Gastrocnemius medialis (tissue), 4 donors: ENCODE data around the gene PLXNB3. TPM values are rescaled to one million over a fixed set of nuclear protein-coding genes. Genes with fewer than 3 reads are reported as not detected.

Experiments used
- ATAC-seq, 2 donors: fragments of 150-250 bp; one replicate each; pipeline ENCODE4 v1.9.1; 2016
- DNase-seq, 2 donors: peaks; one replicate each; pipeline ENCODE4 v3.0.0-alpha.2; 2019
- H3K27ac ChIP-seq, 4 donors: fragments of 200-600 bp; sonication (generic); 1 replicate in 1 of 4; 2 replicates in 3 of 4; pipeline ENCODE4 v1.5.1; 2016 to 2018; ENCODE audit warnings: mild to moderate bottlenecking in 2 of 4, moderate library complexity in 1 of 4
- H3K27me3 ChIP-seq, 3 donors: fragments of 200-600 bp; sonication (generic) in 2 of 3; 1 replicate in 1 of 3; 2 replicates in 2 of 3; pipeline versions ENCODE4 v1.5.1 to v1.6.0; 2016 to 2019; ENCODE audit warnings: mild to moderate bottlenecking in 1 of 3, moderate library complexity in 1 of 3
- H3K36me3 ChIP-seq, 2 donors: fragments of 200-600 bp; sonication (generic) in 1 of 2; one replicate each; pipeline ENCODE4 v1.5.1; 2017 to 2018
- H3K4me1 ChIP-seq, 2 donors: fragments of 200-600 bp; sonication (generic) in 1 of 2; one replicate each; pipeline ENCODE4 v1.5.1; 2016 to 2017; ENCODE audit warnings: mild to moderate bottlenecking in 2 of 2
- H3K4me3 ChIP-seq, 4 donors: fragments of 200-600 bp; sonication (generic) in 3 of 4; 1 replicate in 1 of 4; 2 replicates in 3 of 4; pipeline ENCODE4 v1.5.1; 2016 to 2019; ENCODE audit warnings: mild to moderate bottlenecking in 2 of 4
- H3K9me3 ChIP-seq, 3 donors: fragments of 200-600 bp; sonication (generic) in 2 of 3; 1 replicate in 1 of 3; 2 replicates in 2 of 3; pipeline ENCODE4 v1.5.1; 2016 to 2019
- POLR2A ChIP-seq, 2 donors: fragments of 450-650 bp; IDR thresholded peaks; one replicate each; pipeline ENCODE4 v1.6.1; 2017; ENCODE audit warnings: antibody characterized with exemption in 2 of 2, mild to moderate bottlenecking in 2 of 2, moderate library complexity in 2 of 2
- in situ Hi-C, 4 donors: fragments of 200-750 bp; cut with MboI; loops; one replicate each; pipeline versions ENCODE4 v1.15.0 to v1.8.0; 2017; ENCODE audit warnings: low sequenced_read_pairs in 4 of 4
- intact Hi-C: fragments of 100-400 bp; cut with DNase I; formaldehyde crosslinking; loops from one replicate; pipeline ENCODE4 v1.15.1; 2023; ENCODE audit warnings: low total_unique reads
- total RNA-seq, 4 donors: library from RNA; depleted of rRNA; stranded (reverse); fragments of >200 nt; gene quantifications; one replicate each; pipeline versions ENCODE4 v1.1.0 to v1.2.3, GENCODE V29; 2016
- TF ChIP-seq, protein P1 (sequence below), 5 experiments: fragments of 450-650 bp in 3 of 5; fragments of 200-600 bp in 2 of 5; sonication (generic) in 2 of 5; IDR thresholded peaks in 4 of 5; conservative IDR thresholded peaks in 1 of 5; 1 replicate in 4 of 5; 2 replicates in 1 of 5; pipeline ENCODE4 v1.5.1; 2016 to 2019; ENCODE audit warnings: antibody characterized with exemption in 5 of 5, mild to moderate bottlenecking in 3 of 5, moderate library complexity in 3 of 5

PLXNB3 gene
- total RNA-seq, 4 donors from 2014 or later, result 0.10 to 1.1 (median 0.13) TPM

GRCh38 chrX:153824348-153824747 is 60.3 kb downstream of the PLXNB3 start:
- Histone ChIP-seq H3K36me3 (no peaks in the 10 kb centered on the region), H3K27ac (no peak overlapping the region), H3K27me3 (peaks cover 0 to 13% (median 11%) of the 10 kb centered on the region in 3 donors), H3K9me3 (no peaks in the 10 kb centered on the region), H3K4me3 (no peak overlapping the region), H3K4me1 (no peaks in the 10 kb centered on the region)
- no peak for ATAC-seq
- DNase-seq, result no peak
- intact Hi-C loops, result no loop called here
- TF ChIP-seq, protein P1, sequence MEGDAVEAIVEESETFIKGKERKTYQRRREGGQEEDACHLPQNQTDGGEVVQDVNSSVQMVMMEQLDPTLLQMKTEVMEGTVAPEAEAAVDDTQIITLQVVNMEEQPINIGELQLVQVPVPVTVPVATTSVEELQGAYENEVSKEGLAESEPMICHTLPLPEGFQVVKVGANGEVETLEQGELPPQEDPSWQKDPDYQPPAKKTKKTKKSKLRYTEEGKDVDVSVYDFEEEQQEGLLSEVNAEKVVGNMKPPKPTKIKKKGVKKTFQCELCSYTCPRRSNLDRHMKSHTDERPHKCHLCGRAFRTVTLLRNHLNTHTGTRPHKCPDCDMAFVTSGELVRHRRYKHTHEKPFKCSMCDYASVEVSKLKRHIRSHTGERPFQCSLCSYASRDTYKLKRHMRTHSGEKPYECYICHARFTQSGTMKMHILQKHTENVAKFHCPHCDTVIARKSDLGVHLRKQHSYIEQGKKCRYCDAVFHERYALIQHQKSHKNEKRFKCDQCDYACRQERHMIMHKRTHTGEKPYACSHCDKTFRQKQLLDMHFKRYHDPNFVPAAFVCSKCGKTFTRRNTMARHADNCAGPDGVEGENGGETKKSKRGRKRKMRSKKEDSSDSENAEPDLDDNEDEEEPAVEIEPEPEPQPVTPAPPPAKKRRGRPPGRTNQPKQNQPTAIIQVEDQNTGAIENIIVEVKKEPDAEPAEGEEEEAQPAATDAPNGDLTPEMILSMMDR (IDR thresholded peaks at IDR 0.05 in 4 of 5, conservative IDR thresholded peaks at IDR 0.05 in 1 of 5), result no peak
- TF ChIP-seq POLR2A (IDR thresholded peaks at IDR 0.05), result no peak
- in situ Hi-C loops, result no loop called here

- H3K9me3 ChIP-seq, result no peaks in the 10 kb centered on the region
- in situ Hi-C loops (no loop called here), intact Hi-C loops (no loop called here)
- no peak overlapping the region for H3K27ac ChIP-seq
- no peaks in the 10 kb centered on the region for H3K36me3 ChIP-seq
- peaks cover 0 to 19% (median 15%) of the 10 kb centered on the region in 3 donors for H3K27me3 ChIP-seq
- DNase-seq (no peak), ATAC-seq (no peak)
- no peak for TF ChIP-seq POLR2A (IDR thresholded peaks at IDR 0.05)
- TF ChIP-seq, protein P1 (IDR thresholded peaks at IDR 0.05 in 4 of 5, conservative IDR thresholded peaks at IDR 0.05 in 1 of 5), result no peak
- H3K4me3 ChIP-seq, result no peak overlapping the region
- H3K4me1 ChIP-seq, result no peaks in the 10 kb centered on the region
Measured at GRCh38 chrX:153825042-153825441, 61.0 kb downstream of the PLXNB3 start.

Other genes with a start within 250 kb of the PLXNB3 start
- gene ATP2B3, start 246.6 kb upstream of the PLXNB3 start, total RNA-seq, result not detected
- gene CCNQ, start 165.1 kb upstream of the PLXNB3 start, total RNA-seq, result 10 to 100 TPM; 48.4 to 61.5 (median 52.8) TPM
- gene DUSP9, start 117.0 kb upstream of the PLXNB3 start, total RNA-seq, result not detected
- 1 to 10 TPM in 1 of 4 donors, under 1 TPM in 1, not detected in 2; 0.98 to 1.6 TPM for gene PNCK, start 90.4 kb upstream of the PLXNB3 start, total RNA-seq
- 10 to 100 TPM; 40.1 to 78.1 (median 45.0) TPM for gene SLC6A8, start 76.3 kb upstream of the PLXNB3 start, total RNA-seq
- 10 to 100 TPM; 41.5 to 91.9 (median 48.3) TPM for gene BCAP31, start 39.9 kb upstream of the PLXNB3 start, total RNA-seq
- 10 to 100 TPM; 19.9 to 54.6 (median 34.5) TPM for gene ABCD1, start 39.4 kb upstream of the PLXNB3 start, total RNA-seq
- gene SRPK3, start 16.8 kb downstream of the PLXNB3 start, total RNA-seq, result 10 to 100 TPM; 30.3 to 39.9 (median 33.8) TPM
- gene IDH3G, start 30.1 kb downstream of the PLXNB3 start, total RNA-seq, result 10 to 100 TPM; 79.8 to 92.7 (median 86.4) TPM
- gene SSR4, start 30.4 kb downstream of the PLXNB3 start, total RNA-seq, result 100 to 1,000 TPM in 2 of 4 donors, 10 to 100 TPM in 2; 73.9 to 111 (median 93.4) TPM
- 1 to 10 TPM in 2 of 4 donors, under 1 TPM in 2; 0.59 to 2.2 (median 1.4) TPM for gene PDZD4, start 66.3 kb downstream of the PLXNB3 start, total RNA-seq
- under 1 TPM; 0.05 to 0.62 (median 0.48) TPM for gene L1CAM, start 121.9 kb downstream of the PLXNB3 start, total RNA-seq
- gene AVPR2, start 140.4 kb downstream of the PLXNB3 start, total RNA-seq, result 1 to 10 TPM; 1.5 to 3.8 (median 2.0) TPM
- gene ARHGAP4, start 162.0 kb downstream of the PLXNB3 start, total RNA-seq, result 10 to 100 TPM in 1 of 4 donors, 1 to 10 TPM in 3; 2.6 to 10.7 (median 4.4) TPM
- 100 to 1,000 TPM in 2 of 4 donors, 10 to 100 TPM in 2; 76.3 to 175 (median 111) TPM for gene NAA10, start 170.8 kb downstream of the PLXNB3 start, total RNA-seq
- 1 to 10 TPM; 1.8 to 2.6 (median 2.0) TPM for gene RENBP, start 180.4 kb downstream of the PLXNB3 start, total RNA-seq
- 10 to 100 TPM; 15.9 to 56.4 (median 51.8) TPM for gene HCFC1, start 207.6 kb downstream of the PLXNB3 start, total RNA-seq
- gene TMEM187, start 208.5 kb downstream of the PLXNB3 start, total RNA-seq, result 1 to 10 TPM; 1.3 to 8.6 (median 3.8) TPM